Astrocyte of the hippocampus (primary cell): Measurements from ENCODE around the gene C1QTNF12.

ENCODE experiments used
- DNase-seq: peaks from one replicate; pipeline ENCODE4 v3.0.0; 2011; ENCODE audit warnings: low read depth, low spot score

Gene C1QTNF12

GRCh38 chr1:1213345-1214265 lies 32.9 kb downstream of the C1QTNF12 start, which contains the start of gene TNFRSF4:
Gene TNFRSF4, minus strand, starts transcription at chr1:1214153. Its CDS starts 26 bp downstream, at chr1:1214127.
- DNase-seq = no peak

- DNase-seq = no peak
Observed at GRCh38 chr1:1212780-1213344, 33.7 kb downstream of the C1QTNF12 start.

GRCh38 chr1:1211541-1212441 lies 34.7 kb downstream of the C1QTNF12 start:
- DNase-seq = no peak

GRCh38 chr1:1210726-1211540 lies 35.6 kb downstream of the C1QTNF12 start:
- DNase-seq = no peak

GRCh38 chr1:1208713-1209433 lies 37.6 kb downstream of the C1QTNF12 start:
- no peak for DNase-seq

GRCh38 chr1:1207571-1207892 lies 39.0 kb downstream of the C1QTNF12 start:
- no peak for DNase-seq

GRCh38 chr1:1206966-1207531 lies 39.5 kb downstream of the C1QTNF12 start:
- DNase-seq = no peak

GRCh38 chr1:1206376-1206965 lies 40.1 kb downstream of the C1QTNF12 start, which contains the start of gene TNFRSF18:
Gene TNFRSF18, minus strand, starts transcription at chr1:1206592. Its CDS starts 21 bp downstream, at chr1:1206571.
- DNase-seq = peak; percentile 53

GRCh38 chr1:1205769-1206375 lies 40.6 kb downstream of the C1QTNF12 start:
- DNase-seq = no peak

- no peak for DNase-seq
Observed at GRCh38 chr1:1204998-1205768, 41.3 kb downstream of the C1QTNF12 start.

- DNase-seq = no peak
Observed at GRCh38 chr1:1204425-1204920, 42.0 kb downstream of the C1QTNF12 start.

- DNase-seq = no peak
Observed at GRCh38 chr1:1203561-1204424, 42.7 kb downstream of the C1QTNF12 start.

GRCh38 chr1:1202831-1203560 lies 43.5 kb downstream of the C1QTNF12 start:
- DNase-seq = no peak

GRCh38 chr1:1200876-1201810 lies 45.4 kb downstream of the C1QTNF12 start:
- peak; percentile 76 for DNase-seq
